Esophagus muscularis mucosa (tissue), 4 donors: Measurements from ENCODE around the gene SLFN5. TPM values are rescaled to one million over a fixed set of nuclear protein-coding genes. Genes with fewer than 3 reads are reported as not detected.

Experiments used
- DNase-seq: peaks from one replicate; pipeline ENCODE4 v3.0.0-alpha.2; 2017; ENCODE audit errors: extremely low spot score
- H3K27ac ChIP-seq, 4 donors: fragments of 200-600 bp; sonication (generic); replicated peaks in 1 of 4; 1 replicate in 3 of 4; 2 replicates in 1 of 4; pipeline ENCODE4 v1.5.1; 2016 to 2019; ENCODE audit warnings: mild to moderate bottlenecking in 1 of 4
- H3K27me3 ChIP-seq, 4 donors: fragments of 200-600 bp; sonication (generic); one replicate each; pipeline versions ENCODE4 v1.5.1 to v1.6.0; 2016 to 2019
- H3K36me3 ChIP-seq, 4 donors: fragments of 200-600 bp; sonication (generic); one replicate each; pipeline ENCODE4 v1.5.1; 2016 to 2019
- H3K4me1 ChIP-seq, 4 donors: fragments of 200-600 bp; sonication (generic); one replicate each; pipeline ENCODE4 v1.5.1; 2016 to 2019
- H3K4me3 ChIP-seq, 4 donors: fragments of 200-600 bp; sonication (generic); 1 replicate in 2 of 4; 2 replicates in 2 of 4; pipeline ENCODE4 v1.5.1; 2016 to 2019; ENCODE audit warnings: mild to moderate bottlenecking in 4 of 4, moderate library complexity in 1 of 4
- H3K9me3 ChIP-seq, 4 donors: fragments of 200-600 bp; sonication (generic); 1 replicate in 3 of 4; 2 replicates in 1 of 4; pipeline ENCODE4 v1.5.1; 2016 to 2019
- CTCF ChIP-seq, 3 experiments: fragments of 200-600 bp in 2 of 3; fragments of 450-650 bp in 1 of 3; sonication (generic) in 2 of 3; IDR thresholded peaks; one replicate each; pipeline ENCODE4 v1.5.1; 2017 to 2019; ENCODE audit warnings: antibody characterized with exemption in 3 of 3, mild to moderate bottlenecking in 2 of 3, moderate library complexity in 1 of 3
- EP300 ChIP-seq: sonication (generic); formaldehyde crosslinking; IDR thresholded peaks from one replicate; pipeline ENCODE4 v1.6.1; 2017; ENCODE audit warnings: antibody characterized with exemption
- POLR2A ChIP-seq: fragments of 450-650 bp; IDR thresholded peaks from one replicate; pipeline ENCODE4 v1.6.1; 2017; ENCODE audit warnings: antibody characterized with exemption, moderate library complexity, mild to moderate bottlenecking, low read depth
- POLR2AphosphoS5 ChIP-seq, 2 donors: sonication (generic); formaldehyde crosslinking; IDR thresholded peaks; one replicate each; pipeline ENCODE4 v1.6.1; 2017; ENCODE audit warnings: antibody characterized with exemption in 2 of 2
- WGBS: methylation state at CpG from one replicate; pipeline ENCODE4 v1.1.5; 2018; 5-methylcytosine and 5-hydroxymethylcytosine counted together
- intact Hi-C: fragments of 100-400 bp; cut with DNase I; formaldehyde crosslinking; loops from one replicate; pipeline ENCODE4 v1.15.1; 2023
- total RNA-seq, 4 donors: library from RNA; depleted of rRNA; stranded (reverse); fragments of >200 nt; gene quantifications; one replicate each; pipeline versions ENCODE4 v1.1.0 to v1.2.1, GENCODE V29; 2016

SLFN5 gene
- total RNA-seq, 4 donors from 2014 or later: 17.9 to 33.4 (median 26.9) TPM

GRCh38 chr17:35240861-35241260 lies 2.0 kb upstream of the SLFN5 start:
- H3K4me3 ChIP-seq: no peak overlapping the region
- H3K9me3 ChIP-seq: no peaks in the 10 kb centered on the region
- TF ChIP-seq CTCF (IDR thresholded peaks at IDR 0.05) (no peak), EP300 (no peak), POLR2AphosphoS5 (IDR thresholded peaks at IDR 0.05) (no peak), POLR2A (no peak)
- DNase-seq: no peak
- H3K36me3 ChIP-seq: no peaks in the 10 kb centered on the region
- WGBS: 93% methylated on average over 8 of the region's 8 CpGs
- peaks cover 18 to 38% (median 36%) of the 10 kb centered on the region in 4 donors for H3K4me1 ChIP-seq
- intact Hi-C loops: loop anchor here (5.0 to 10.0 kb wide), 4 partner anchors 71 to 266 kb away; partner anchors contain the start of genes NLE1 and SLFN12
- no peaks in the 10 kb centered on the region for H3K27me3 ChIP-seq
- H3K27ac ChIP-seq: no peak overlapping the region

GRCh38 chr17:35241520-35241919 lies 1.4 kb upstream of the SLFN5 start:
- no peak for DNase-seq
- no peak for TF ChIP-seq CTCF (IDR thresholded peaks at IDR 0.05)
- no peak for TF ChIP-seq EP300
- TF ChIP-seq POLR2A: no peak
- Histone ChIP-seq H3K4me3 (peak overlapping the region; percentile 73 to 87 (median 78)), H3K27me3 (no peaks in the 10 kb centered on the region), H3K4me1 (peaks cover 19 to 44% (median 41%) of the 10 kb centered on the region in 4 donors), H3K36me3 (no peaks in the 10 kb centered on the region), H3K9me3 (no peaks in the 10 kb centered on the region), H3K27ac (peak overlapping the region; percentile 96 to 98 (median 97))
- 94% methylated on average over 14 of the region's 19 CpGs for WGBS
- intact Hi-C loops: loop anchor here (5.0 to 10.0 kb wide), 4 partner anchors 71 to 267 kb away; partner anchors contain the start of genes NLE1 and SLFN12

- no peak for DNase-seq
- H3K4me3 ChIP-seq: peak overlapping the region; percentile 73 to 87 (median 78)
- WGBS: 1% methylated on average over 24 of the region's 43 CpGs
- no peaks in the 10 kb centered on the region for H3K27me3 ChIP-seq
- no peaks in the 10 kb centered on the region for H3K9me3 ChIP-seq
- intact Hi-C loops: loop anchor here (5.0 to 10.0 kb wide), 4 partner anchors 70 to 267 kb away; partner anchors contain the start of genes NLE1 and SLFN12
- peaks cover 24 to 52% (median 48%) of the 10 kb centered on the region in 4 donors for H3K4me1 ChIP-seq
- H3K36me3 ChIP-seq: no peaks in the 10 kb centered on the region
- peak overlapping the region; percentile 96 to 98 (median 97) for H3K27ac ChIP-seq
- TF ChIP-seq EP300 (no peak), POLR2A (no peak), POLR2AphosphoS5 (IDR thresholded peaks at IDR 0.05) (peak in 1 of 2 donors; percentile 11), CTCF (IDR thresholded peaks at IDR 0.05) (peak; percentile 30 to 45 (median 33))
Measured at GRCh38 chr17:35242158-35242804, 591 bp upstream of the SLFN5 start.

- intact Hi-C loops: loop anchor here (5.0 to 10.0 kb wide), 4 partner anchors 69 to 269 kb away; partner anchors contain the start of genes NLE1 and SLFN12
- Histone ChIP-seq H3K9me3 (no peaks in the 10 kb centered on the region), H3K4me3 (peak overlapping the region; percentile 73 to 87 (median 78)), H3K4me1 (peaks cover 26 to 53% (median 49%) of the 10 kb centered on the region in 4 donors), H3K36me3 (peaks cover 0 to 6% (median 2%) of the 10 kb centered on the region in 4 donors), H3K27me3 (no peaks in the 10 kb centered on the region), H3K27ac (peak overlapping the region; percentile 96 to 98 (median 97))
- DNase-seq: peak; percentile 94
- peak in 1 of 2 donors; percentile 76 for TF ChIP-seq POLR2AphosphoS5 (IDR thresholded peaks at IDR 0.05)
- TF ChIP-seq CTCF (IDR thresholded peaks at IDR 0.05): no peak
- WGBS: 4% methylated on average over 14 of the region's 14 CpGs
Measured at GRCh38 chr17:35243561-35244340, 879 bp downstream of the SLFN5 start.
